ENCODE results near the gene COL13A1. TPM values are rescaled to one million over a fixed set of nuclear protein-coding genes. Genes with fewer than 3 reads are reported as not detected.

Gene COL13A1
- total and polyA plus RNA-seq, 11 donors: 1.0 to 4.0 (median 1.7) TPM

DNA sequence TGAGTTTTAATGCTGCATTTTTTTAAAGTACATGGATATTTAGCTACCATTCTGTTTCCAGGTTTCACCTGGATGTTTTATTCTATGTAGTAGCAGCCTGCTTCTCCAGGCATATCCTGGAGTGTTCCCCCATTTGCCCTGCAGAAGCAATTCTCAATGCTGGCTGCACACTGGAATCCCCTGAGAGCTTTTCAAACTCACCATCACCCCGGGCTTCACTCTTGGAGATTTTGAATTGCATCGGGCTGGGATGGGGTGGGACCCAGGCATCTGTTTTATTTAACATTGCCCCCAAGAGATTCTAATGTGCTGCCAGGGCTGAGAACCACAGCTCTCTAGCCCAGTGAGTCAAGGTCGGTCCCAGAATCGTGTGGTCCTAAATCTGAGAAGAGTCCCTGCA lies 137.8 kb downstream of the COL13A1 start:
- ATAC-seq (no peak), DNase-seq (no peak)
- Histone ChIP-seq H3K27ac (no peak overlapping the region), H3K9me3 (peaks cover 0 to 3% (median 0%) of the 10 kb centered on the region in 12 donors), H3K4me3 (no peak overlapping the region), H3K4me1 (peaks cover 0 to 14% (median 0%) of the 10 kb centered on the region in 12 donors), H3K36me3 (no peaks in the 10 kb centered on the region), H3K27me3 (no peaks in the 10 kb centered on the region)
- TF ChIP-seq POLR2A (IDR thresholded peaks at IDR 0.05): no peak
- intact Hi-C loops (cut with DNase I): no loop called here
- WGBS, 4 donors: 53 to 75% (median 72%) methylated on average over 4 of the region's 4 CpGs

GRCh38 chr10:69941730-69942129 lies 140.0 kb downstream of the COL13A1 start:
- no peaks in the 10 kb centered on the region for H3K36me3 ChIP-seq
- no peak overlapping the region for H3K4me3 ChIP-seq
- peaks cover 0 to 14% (median 0%) of the 10 kb centered on the region in 12 donors for H3K4me1 ChIP-seq
- 94 to 95% (median 95%) methylated on average over 11 of the region's 11 CpGs for WGBS, 4 donors
- DNase-seq: no peak
- peaks cover 0 to 3% (median 0%) of the 10 kb centered on the region in 12 donors for H3K9me3 ChIP-seq
- ATAC-seq: no peak
- TF ChIP-seq, protein P1, sequence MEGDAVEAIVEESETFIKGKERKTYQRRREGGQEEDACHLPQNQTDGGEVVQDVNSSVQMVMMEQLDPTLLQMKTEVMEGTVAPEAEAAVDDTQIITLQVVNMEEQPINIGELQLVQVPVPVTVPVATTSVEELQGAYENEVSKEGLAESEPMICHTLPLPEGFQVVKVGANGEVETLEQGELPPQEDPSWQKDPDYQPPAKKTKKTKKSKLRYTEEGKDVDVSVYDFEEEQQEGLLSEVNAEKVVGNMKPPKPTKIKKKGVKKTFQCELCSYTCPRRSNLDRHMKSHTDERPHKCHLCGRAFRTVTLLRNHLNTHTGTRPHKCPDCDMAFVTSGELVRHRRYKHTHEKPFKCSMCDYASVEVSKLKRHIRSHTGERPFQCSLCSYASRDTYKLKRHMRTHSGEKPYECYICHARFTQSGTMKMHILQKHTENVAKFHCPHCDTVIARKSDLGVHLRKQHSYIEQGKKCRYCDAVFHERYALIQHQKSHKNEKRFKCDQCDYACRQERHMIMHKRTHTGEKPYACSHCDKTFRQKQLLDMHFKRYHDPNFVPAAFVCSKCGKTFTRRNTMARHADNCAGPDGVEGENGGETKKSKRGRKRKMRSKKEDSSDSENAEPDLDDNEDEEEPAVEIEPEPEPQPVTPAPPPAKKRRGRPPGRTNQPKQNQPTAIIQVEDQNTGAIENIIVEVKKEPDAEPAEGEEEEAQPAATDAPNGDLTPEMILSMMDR (IDR thresholded peaks at IDR 0.05): no peak
- TF ChIP-seq POLR2A (IDR thresholded peaks at IDR 0.05): no peak
- no peaks in the 10 kb centered on the region for H3K27me3 ChIP-seq
- H3K27ac ChIP-seq: no peak overlapping the region
- intact Hi-C loops (cut with DNase I): no loop called here

DNA sequence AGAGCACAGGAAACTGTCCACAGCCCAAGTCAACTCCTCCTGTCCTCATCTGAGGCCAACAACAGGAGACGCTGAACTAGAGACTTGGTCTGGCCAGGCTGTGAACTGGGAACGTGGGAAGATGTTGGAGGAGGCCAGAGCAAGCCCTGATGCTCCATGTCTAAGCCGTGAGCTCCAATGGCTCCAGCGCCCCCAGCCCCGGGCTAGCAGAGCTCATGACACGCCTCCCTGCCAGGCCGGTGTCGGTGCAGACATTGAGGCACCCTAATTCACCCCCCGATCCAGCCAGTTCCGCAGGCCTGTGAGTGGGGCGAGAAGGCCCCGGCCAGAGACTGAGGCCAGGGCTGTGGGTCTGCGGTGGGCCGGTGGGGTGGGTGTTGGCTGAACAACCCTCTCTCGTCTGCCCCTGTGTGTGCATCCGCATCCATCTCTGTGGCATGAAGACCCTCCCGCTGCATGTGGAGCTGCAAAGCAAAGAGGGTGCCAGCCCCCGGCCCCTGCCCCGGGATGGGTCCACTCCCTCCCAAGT lies 141.7 kb downstream of the COL13A1 start:
- DNase-seq: no peak
- intact Hi-C loops (cut with DNase I): no loop called here
- TF ChIP-seq, protein P1 (IDR thresholded peaks at IDR 0.05): no peak
- no peak for TF ChIP-seq POLR2A (IDR thresholded peaks at IDR 0.05)
- no peak overlapping the region for H3K4me3 ChIP-seq
- peaks cover 0 to 3% (median 0%) of the 10 kb centered on the region in 12 donors for H3K9me3 ChIP-seq
- 94 to 99% (median 95%) methylated on average over 16 to 19 of the region's 19 CpGs for WGBS, 4 donors
- H3K36me3 ChIP-seq: no peaks in the 10 kb centered on the region
- no peak overlapping the region for H3K27ac ChIP-seq
- ATAC-seq: no peak
- H3K4me1 ChIP-seq: peaks cover 0 to 14% (median 0%) of the 10 kb centered on the region in 12 donors
- H3K27me3 ChIP-seq: no peaks in the 10 kb centered on the region

DNA sequence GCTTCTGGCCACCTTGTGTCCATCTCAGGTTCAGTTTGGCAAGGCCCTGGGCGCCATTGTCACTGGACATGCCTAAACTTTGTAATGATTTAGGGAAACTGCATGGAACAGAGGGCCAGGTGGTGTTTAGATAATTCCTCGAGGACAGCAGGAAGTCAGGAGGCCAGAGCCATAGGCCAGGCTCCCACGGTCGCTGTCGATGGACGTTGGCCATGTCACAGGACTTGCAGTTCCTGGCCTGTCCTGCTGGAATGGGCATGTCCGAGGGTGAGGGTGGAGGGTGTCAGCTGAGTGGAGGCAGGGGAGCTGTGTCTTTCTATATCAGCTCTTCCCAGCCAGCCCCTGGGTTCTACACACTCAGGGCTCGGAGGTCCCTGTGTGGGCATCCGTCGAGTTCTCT lies 143.1 kb downstream of the COL13A1 start:
- ATAC-seq (no peak), DNase-seq (no peak)
- Histone ChIP-seq H3K4me1 (peaks cover 0 to 2% (median 0%) of the 10 kb centered on the region in 12 donors), H3K27ac (no peak overlapping the region), H3K4me3 (no peak overlapping the region), H3K27me3 (no peaks in the 10 kb centered on the region), H3K9me3 (peaks cover 0 to 3% (median 0%) of the 10 kb centered on the region in 12 donors), H3K36me3 (no peaks in the 10 kb centered on the region)
- 49 to 56% (median 54%) methylated on average over 5 to 10 of the region's 10 CpGs for WGBS, 4 donors
- TF ChIP-seq, protein P1 (IDR thresholded peaks at IDR 0.05): no peak
- TF ChIP-seq POLR2A (IDR thresholded peaks at IDR 0.05): no peak
- intact Hi-C loops (cut with DNase I): no loop called here

- no peak for ATAC-seq
- Histone ChIP-seq H3K27ac (no peak overlapping the region), H3K27me3 (no peaks in the 10 kb centered on the region), H3K4me1 (no peaks in the 10 kb centered on the region), H3K9me3 (no peaks in the 10 kb centered on the region), H3K4me3 (no peak overlapping the region), H3K36me3 (no peaks in the 10 kb centered on the region)
- no peak for DNase-seq
- WGBS, 4 donors: 83 to 90% (median 90%) methylated on average over 4 of the region's 4 CpGs
- TF ChIP-seq, protein P1 (IDR thresholded peaks at IDR 0.05): no peak
- intact Hi-C loops (cut with DNase I): no loop called here
Observed at GRCh38 chr10:69948261-69948660, 146.6 kb downstream of the COL13A1 start.
